Measurements from ENCODE around the gene MARVELD3.
"Not testable (repeated sequence)": the region's sequence is repeated elsewhere in the genome, so short reads cannot be mapped to it uniquely, and the experiment has no call there.

Gene MARVELD3

GRCh38 chr16:71609066-71609465 lies 16.9 kb upstream of the MARVELD3 start:
- no peak overlapping the region for H3K4me3 ChIP-seq (ENCODE audit: low read length)
- no peaks in the 10 kb centered on the region for H4K20me1 ChIP-seq (ENCODE audit: control insufficient read depth, insufficient read depth, low read depth, low read length)
- no peak for TF ChIP-seq EZH2phosphoT487 (IDR thresholded peaks at IDR 0.05; ENCODE audit: borderline replicate concordance, low read length)
- TF ChIP-seq CTCF (IDR thresholded peaks at IDR 0.05; ENCODE audit: low read depth, low read length, poor library complexity, severe bottlenecking): no peak
- H3K4me1 ChIP-seq (ENCODE audit: control insufficient read depth, low read length): no peaks in the 10 kb centered on the region
- H3F3A ChIP-seq (ENCODE audit: control insufficient read depth, insufficient read depth): no peaks in the 10 kb centered on the region
- H3K9me2 ChIP-seq (replicated peaks; ENCODE audit: control insufficient read depth, low read length): no peaks in the 10 kb centered on the region
- no peak overlapping the region for H3K4me2 ChIP-seq (ENCODE audit: low read length)
- no peaks in the 10 kb centered on the region for H3K79me2 ChIP-seq (ENCODE audit: control insufficient read depth, low read length)
- H3K27ac ChIP-seq (ENCODE audit: low read depth, low read length): no peak overlapping the region
- peaks cover 9% of the 10 kb centered on the region for H3K27me3 ChIP-seq (ENCODE audit: control insufficient read depth, low read length)
- H3K9me3 ChIP-seq (ENCODE audit: control insufficient read depth, insufficient read depth, low read length): no peaks in the 10 kb centered on the region
- no peaks in the 10 kb centered on the region for H3K36me3 ChIP-seq (ENCODE audit: control insufficient read depth, low read length)

- TF ChIP-seq CTCF (IDR thresholded peaks at IDR 0.05; ENCODE audit: low read depth, low read length, poor library complexity, severe bottlenecking) (no peak), EZH2phosphoT487 (IDR thresholded peaks at IDR 0.05; ENCODE audit: borderline replicate concordance, low read length) (no peak)
- Histone ChIP-seq H3K4me3 (ENCODE audit: low read length) (no peak overlapping the region; the same call in 1 of the 2 replicates), H3K9me3 (ENCODE audit: control insufficient read depth, insufficient read depth, low read length) (no peaks in the 10 kb centered on the region), H3K79me2 (ENCODE audit: control insufficient read depth, low read length) (no peaks in the 10 kb centered on the region), H3K27ac (ENCODE audit: low read depth, low read length) (no peak overlapping the region), H3K36me3 (ENCODE audit: control insufficient read depth, low read length) (no peaks in the 10 kb centered on the region), H4K20me1 (ENCODE audit: control insufficient read depth, insufficient read depth, low read depth, low read length) (no peaks in the 10 kb centered on the region), H3K4me2 (ENCODE audit: low read length) (peak overlapping the region; percentile 66; the same call in 1 of the 2 replicates), H3K9me2 (replicated peaks; ENCODE audit: control insufficient read depth, low read length) (no peaks in the 10 kb centered on the region), H3F3A (ENCODE audit: control insufficient read depth, insufficient read depth) (no peaks in the 10 kb centered on the region), H3K4me1 (ENCODE audit: control insufficient read depth, low read length) (no peaks in the 10 kb centered on the region), H3K27me3 (ENCODE audit: control insufficient read depth, low read length) (peaks cover 15% of the 10 kb centered on the region)
Measured at GRCh38 chr16:71610447-71610846, 15.5 kb upstream of the MARVELD3 start.

- Histone ChIP-seq H3K9me3 (ENCODE audit: control insufficient read depth, insufficient read depth, low read length) (no peaks in the 10 kb centered on the region), H4K20me1 (ENCODE audit: control insufficient read depth, insufficient read depth, low read depth, low read length) (no peaks in the 10 kb centered on the region), H3K36me3 (ENCODE audit: control insufficient read depth, low read length) (no peaks in the 10 kb centered on the region), H3K27ac (ENCODE audit: low read depth, low read length) (no peak overlapping the region), H3K27me3 (ENCODE audit: control insufficient read depth, low read length) (peaks cover 15% of the 10 kb centered on the region), H3K4me1 (ENCODE audit: control insufficient read depth, low read length) (no peaks in the 10 kb centered on the region), H3F3A (ENCODE audit: control insufficient read depth, insufficient read depth) (no peaks in the 10 kb centered on the region), H3K4me2 (ENCODE audit: low read length) (peak overlapping the region; percentile 66), H3K4me3 (ENCODE audit: low read length) (peak overlapping the region; percentile 35), H3K79me2 (ENCODE audit: control insufficient read depth, low read length) (no peaks in the 10 kb centered on the region), H3K9me2 (replicated peaks; ENCODE audit: control insufficient read depth, low read length) (no peaks in the 10 kb centered on the region)
- TF ChIP-seq CTCF (IDR thresholded peaks at IDR 0.05; ENCODE audit: low read depth, low read length, poor library complexity, severe bottlenecking) (peak; percentile 83), EZH2phosphoT487 (IDR thresholded peaks at IDR 0.05; ENCODE audit: borderline replicate concordance, low read length) (no peak)
Measured at GRCh38 chr16:71610936-71611871, 14.8 kb upstream of the MARVELD3 start.

GRCh38 chr16:71614956-71615355 lies 11.0 kb upstream of the MARVELD3 start:
- not testable (repeated sequence) for H3F3A ChIP-seq (ENCODE audit: control insufficient read depth, insufficient read depth); H4K20me1 ChIP-seq (ENCODE audit: control insufficient read depth, insufficient read depth, low read depth, low read length); H3K4me3 ChIP-seq (ENCODE audit: low read length); H3K79me2 ChIP-seq (ENCODE audit: control insufficient read depth, low read length); H3K9me2 ChIP-seq (replicated peaks; ENCODE audit: control insufficient read depth, low read length); H3K9me3 ChIP-seq (ENCODE audit: control insufficient read depth, insufficient read depth, low read length); H3K27ac ChIP-seq (ENCODE audit: low read depth, low read length); H3K4me2 ChIP-seq (ENCODE audit: low read length); H3K36me3 ChIP-seq (ENCODE audit: control insufficient read depth, low read length); H3K4me1 ChIP-seq (ENCODE audit: control insufficient read depth, low read length)
- H3K27me3 ChIP-seq (ENCODE audit: control insufficient read depth, low read length): peaks cover 16% of the 10 kb centered on the region

Data from DOHH2 (cell line).